A375 (cell line): ENCODE data around the gene NLGN4Y. TPM values are rescaled to one million over a fixed set of nuclear protein-coding genes. Genes with fewer than 3 reads are reported as not detected.

Source experiments
- total RNA-seq: library from RNA; depleted of rRNA; stranded (reverse); fragments of >200 nt; shearing (Covaris generic); gene quantifications from 2 replicates; pipeline ENCODE4 v1.2.3, GENCODE V29; 2014; rRNA removed

Gene NLGN4Y
- total RNA-seq: not detected in 2 replicates

GRCh38 chrY:14524272-14525231, at the start of gene NLGN4Y:
NLGN4Y (plus strand) TSS chrY:14524529; CDS start chrY:14622120, 97,591 bp downstream.

